GM21723 (cell line): ENCODE data around the gene KLF7.
A peak's percentile ranks its signal among the peaks of the same experiment; 100 is the strongest.

ENCODE experiments used
- ATAC-seq: cut with Tn5 transposase; IDR thresholded peaks from one replicate; pipeline ENCODE4 v1.9.1; 2021; ENCODE audit warnings: mild to moderate bottlenecking, moderate library complexity; ENCODE audit not compliant: unreplicated experiment

Gene KLF7

DNA sequence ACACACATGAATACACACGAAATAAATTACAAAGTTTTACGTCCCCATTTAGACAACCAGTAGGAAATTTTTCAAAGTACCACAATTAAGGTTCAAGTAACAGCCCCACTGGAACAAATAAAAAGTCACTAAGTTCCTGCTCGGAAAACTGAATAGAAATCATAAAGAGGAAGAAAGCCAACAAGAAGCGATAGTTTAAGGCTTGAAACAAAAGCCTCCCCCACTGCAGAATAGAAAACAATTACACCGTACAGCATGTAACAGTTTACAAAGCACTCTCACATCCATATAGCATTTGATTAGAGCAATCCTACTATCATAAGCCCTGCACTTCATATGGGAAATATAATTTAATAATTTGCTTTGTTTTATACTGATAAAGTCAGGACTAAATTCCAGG is 15.5 kb downstream of the KLF7 start:
- ATAC-seq, result no peak

DNA sequence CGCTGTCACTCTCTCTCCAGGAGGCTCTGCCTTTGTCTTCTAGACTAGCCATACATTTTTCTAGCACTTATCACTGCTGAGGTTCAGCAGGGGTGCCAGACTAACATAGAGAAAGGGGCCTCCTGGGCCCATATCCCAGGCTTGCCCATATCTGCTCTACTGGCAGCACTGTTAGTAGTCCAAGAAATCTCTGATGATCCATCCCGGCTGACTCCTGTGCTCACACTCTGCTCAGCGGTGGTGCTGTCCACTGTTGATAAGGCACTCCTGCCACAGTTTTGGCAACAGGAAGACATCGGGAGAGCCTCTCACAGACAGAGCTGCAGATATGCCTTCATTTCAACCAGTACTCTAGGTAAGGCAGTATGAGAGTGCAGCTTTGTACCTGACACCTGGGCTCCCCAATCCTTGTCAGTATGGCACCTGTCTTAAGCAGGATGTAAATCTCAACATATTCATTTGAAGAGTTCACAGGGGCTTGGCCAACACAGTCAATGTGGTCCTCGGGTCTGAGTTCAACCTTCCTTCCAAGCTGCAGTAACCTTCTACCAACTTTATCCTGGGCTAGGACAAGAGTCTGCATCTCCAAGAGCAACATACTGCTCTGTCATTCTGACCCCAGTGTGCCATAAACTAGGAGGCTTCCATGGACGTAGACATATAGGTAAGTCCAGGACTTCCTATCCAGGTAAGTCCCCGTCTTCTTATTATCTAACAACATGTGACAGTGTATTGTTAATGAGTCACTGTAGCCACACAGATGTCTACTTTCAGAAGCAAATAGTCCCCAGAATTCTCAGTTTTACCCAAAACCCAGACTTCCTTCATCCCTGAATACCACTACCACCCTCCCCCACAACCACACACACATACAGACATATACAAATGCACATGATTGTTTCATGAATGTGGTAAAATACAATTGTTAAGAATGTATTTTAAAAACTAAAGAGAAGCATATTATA is 16.2 kb downstream of the KLF7 start:
- ATAC-seq, result peak; percentile 86

DNA sequence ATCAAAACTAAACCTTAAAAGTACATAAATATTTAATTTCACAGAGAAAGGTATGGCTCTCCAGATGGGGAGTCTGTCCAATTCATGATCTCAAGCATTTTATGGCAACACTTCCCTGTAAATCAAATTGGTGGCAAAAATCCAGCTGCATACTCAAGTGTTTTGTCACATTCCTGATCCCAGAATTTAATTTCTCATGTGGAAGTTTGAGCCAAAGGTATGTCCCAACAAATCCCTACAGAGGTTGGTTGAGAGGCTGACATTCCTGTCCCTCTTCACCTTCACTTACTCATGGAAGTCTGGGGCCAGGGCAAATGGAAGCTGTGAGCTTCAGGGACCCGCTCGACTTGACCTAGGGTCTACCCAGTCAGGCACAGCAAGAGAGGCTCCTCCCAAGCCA is 17.7 kb downstream of the KLF7 start:
- ATAC-seq, result no peak

DNA sequence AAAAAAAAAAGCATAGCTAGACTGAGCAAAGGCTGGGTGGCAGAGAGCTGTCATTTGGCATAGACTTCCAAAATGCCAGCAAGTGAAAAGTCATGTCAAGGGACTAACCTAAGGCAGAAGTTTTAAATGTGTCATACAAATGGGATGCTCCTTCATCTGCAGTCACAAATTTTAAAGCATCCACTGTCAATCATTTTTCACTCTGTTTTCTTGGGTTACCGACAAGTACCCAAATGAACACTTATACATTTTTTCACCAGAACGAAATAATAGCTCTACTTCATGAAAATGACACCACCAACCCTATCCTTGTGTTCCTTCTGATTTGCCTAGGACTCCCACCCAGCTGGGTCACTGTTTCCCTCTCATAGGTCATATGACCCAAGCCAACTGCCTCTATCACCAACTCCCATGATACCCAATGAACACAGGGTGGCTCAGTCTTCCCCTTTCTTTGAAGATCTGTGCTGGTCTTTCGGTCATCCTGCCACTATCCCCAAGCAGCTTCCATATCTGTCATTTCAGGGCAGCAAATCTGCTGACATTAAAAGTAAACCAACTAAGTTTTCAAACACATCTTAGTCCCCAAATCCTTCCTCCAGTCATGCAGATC is 21.5 kb downstream of the KLF7 start:
- no peak for ATAC-seq

DNA sequence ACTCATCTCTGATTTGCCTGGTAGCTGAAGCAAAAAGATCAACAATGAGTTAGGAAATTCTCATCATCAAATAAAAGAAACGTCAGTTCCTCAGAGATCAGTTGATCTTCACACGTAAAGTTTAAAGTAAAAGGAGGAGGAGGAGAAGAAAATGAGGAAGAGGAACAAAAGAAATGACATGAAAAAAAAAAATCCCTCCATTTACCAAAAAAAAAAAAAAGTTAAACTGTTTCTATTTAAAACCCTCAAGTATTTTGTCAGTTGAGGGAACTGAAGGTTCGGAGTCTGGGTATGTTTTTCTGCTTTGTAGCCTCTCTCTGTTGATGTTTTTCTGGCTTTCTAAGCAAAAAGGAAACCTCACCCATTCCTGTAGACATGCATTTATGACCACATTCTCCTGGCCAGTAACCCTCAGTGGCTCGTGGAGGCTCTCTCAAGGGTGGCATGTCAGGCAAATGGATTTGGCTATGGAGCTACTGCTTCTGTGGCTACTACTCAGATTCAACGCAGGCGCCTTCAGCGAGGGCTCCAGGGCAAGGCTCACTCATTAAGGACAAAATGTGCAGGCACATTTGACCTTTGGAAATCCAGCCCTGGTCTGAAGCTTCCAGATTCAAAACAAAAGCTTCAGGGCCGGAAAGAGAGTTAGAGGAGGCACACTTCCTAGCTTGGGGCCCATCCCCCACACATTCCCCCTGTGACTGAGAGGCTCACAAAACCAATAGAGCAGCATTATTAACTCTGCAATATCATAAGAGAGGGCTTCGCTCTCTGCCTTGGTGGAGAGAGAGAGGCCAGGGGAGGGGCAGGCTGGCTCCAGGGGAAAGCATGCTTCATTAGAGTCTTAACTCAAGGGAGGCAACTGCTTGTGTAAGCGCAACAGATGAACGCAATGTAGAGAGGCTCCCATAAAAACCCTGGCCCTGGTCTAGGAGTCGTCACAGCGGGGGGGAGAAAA is 22.3 kb downstream of the KLF7 start:
- peak; percentile 62 for ATAC-seq

DNA sequence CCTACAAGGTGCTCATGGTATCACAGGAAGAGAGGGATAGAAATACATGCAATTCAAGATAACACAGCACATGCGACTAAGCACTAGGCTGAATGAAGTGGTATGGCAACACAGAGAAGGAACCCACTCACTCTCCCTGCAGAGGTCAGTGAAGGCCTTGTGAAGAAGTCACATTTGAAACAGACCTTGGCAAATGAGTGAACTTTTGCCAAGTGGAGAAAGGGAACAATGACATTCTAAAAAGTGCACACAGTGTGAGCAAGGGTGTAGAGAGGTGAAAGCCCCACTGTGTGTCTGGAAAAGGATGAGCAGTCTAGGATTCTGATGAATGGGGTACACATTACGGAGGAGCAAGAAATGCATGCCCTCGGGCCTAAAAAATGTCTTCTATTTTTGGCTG is 23.3 kb downstream of the KLF7 start:
- ATAC-seq, result peak; percentile 42

DNA sequence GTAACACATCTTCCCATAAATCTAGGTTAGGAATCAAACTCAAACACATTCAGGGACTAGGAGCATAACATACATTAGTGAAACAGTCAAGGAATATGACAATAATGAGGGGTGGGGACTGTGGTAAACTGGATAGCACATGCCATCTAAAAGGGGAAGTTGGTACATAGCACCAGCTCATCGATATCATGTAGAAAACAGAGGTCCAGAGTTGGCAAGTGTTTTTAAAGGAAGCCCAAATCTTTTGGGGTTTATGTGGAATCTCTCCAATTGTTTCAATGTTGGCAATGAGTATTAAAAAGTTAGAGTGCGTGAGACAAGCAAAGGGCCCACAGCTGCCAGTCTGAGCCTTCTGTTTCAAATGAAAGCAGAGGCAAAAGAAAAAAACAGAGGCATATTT is 24.4 kb downstream of the KLF7 start:
- ATAC-seq, result no peak

DNA sequence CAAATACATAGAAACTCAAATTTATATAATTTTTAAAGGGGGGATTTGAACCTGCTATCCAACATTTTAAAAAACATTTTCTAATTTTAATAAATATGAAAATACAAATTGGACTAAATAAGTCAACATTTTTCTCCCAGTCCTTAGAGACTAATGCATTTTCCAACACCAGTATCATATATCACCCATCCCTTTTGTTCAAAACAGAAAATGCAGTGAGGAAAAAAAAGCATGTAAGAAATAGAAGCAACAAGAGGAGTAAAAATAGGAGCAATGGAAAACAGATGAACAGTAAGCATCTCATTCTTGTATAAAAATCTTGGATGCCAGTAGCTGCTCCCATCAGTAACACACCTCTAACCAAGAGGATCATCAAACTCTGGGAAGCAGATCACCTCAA is 25.5 kb downstream of the KLF7 start:
- ATAC-seq, result no peak

DNA sequence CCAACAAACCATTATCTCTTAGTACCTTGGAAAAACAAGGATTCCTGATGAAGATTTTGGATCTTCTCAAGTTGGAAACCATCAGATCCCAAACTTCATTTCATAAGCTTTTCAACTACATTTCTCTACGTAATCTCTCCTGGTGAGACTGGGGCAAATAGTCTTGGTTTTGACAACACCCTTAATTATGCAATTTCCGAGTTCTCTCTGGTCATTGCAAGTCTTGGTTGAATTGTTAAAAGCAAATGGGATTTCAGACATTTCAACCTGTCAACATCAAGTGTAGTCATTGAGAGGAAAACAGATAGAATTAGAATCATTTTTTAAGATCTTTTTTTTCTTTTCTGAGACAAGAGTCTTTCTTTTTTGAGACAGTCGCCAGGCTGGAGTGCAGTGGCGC is 26.2 kb downstream of the KLF7 start:
- no peak for ATAC-seq

DNA sequence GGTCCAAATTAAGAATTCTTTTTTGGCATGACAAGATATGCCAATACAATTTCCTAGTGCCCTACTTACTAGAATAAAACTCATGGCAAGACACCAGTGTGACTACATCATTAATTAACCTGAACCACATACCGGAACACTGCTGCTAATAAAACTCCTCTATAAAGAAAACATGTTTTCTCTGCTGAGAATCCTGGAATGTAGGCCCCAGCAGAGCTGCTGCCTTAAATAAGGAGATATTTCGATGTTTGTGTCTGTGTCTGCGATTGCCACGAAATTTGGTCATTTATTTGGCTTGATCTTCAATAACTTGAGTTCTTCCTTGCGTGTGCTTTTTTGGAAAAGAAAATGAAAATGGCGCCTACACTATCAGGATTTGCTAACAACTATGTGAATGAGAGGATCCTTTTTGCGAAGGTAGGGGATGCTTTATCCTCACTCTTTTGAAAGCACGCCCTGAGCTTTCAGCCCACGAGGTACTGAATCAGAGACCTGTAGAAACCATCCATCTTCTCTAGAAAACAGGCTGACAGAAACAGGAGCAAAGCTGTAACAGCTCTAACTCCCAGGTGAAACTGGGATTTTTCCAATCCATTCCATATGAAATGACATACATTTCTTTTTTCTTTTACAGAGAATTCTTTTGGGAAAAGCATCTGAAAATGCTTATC is 27.0 kb downstream of the KLF7 start:
- ATAC-seq, result no peak

DNA sequence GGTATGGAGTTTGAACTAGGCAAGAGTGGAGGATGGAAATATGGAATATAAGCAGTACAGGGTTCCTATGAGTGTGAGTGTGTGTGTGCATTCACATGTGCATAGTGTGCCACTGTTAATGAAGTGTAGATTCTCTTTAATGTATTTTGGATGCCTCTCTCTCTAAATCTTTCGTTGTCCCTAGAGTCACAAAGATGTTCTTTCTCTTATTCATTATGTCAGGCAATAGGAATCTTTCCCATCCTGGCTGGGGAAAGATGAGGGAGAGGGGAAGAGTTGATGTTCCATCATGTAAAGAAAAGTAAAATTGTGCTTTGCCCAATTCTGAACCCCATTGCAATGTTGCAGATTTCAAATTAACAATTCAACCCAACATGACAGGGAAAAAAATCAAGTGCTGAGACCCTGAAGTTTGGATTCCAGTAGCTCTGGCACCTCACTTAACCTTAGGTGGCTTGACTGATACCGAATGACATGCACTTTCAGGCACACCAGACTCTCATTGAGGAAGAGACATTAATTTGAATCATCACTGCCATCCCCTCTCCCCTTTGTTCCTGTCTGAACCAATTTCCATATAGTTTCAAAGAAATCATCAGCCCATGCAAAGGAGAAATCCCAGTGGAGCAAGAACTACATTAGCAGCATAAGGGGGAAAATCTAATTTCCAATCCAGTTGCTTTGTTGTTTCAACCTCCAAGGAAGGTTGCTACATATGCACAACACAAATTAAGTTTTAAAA is 28.0 kb downstream of the KLF7 start:
- no peak for ATAC-seq

DNA sequence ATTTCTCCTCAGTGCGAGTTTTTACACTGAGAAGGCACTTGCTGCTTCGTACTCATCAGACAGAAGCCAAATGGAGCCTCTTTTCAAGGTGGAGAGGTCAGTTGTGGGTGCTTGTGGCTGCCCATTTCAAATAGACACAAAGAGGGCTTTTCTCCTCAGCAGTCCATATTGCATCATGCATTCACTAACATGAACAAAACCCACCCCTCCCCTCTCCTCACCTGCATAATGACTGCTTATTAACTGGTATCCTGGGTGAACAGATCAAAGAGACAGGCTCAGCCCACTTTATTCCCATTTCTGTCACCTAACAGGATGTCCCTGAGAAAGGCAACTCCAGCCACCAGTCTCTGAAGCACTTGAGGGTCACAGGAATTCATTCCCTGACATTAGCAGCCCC is 28.9 kb downstream of the KLF7 start:
- no peak for ATAC-seq

DNA sequence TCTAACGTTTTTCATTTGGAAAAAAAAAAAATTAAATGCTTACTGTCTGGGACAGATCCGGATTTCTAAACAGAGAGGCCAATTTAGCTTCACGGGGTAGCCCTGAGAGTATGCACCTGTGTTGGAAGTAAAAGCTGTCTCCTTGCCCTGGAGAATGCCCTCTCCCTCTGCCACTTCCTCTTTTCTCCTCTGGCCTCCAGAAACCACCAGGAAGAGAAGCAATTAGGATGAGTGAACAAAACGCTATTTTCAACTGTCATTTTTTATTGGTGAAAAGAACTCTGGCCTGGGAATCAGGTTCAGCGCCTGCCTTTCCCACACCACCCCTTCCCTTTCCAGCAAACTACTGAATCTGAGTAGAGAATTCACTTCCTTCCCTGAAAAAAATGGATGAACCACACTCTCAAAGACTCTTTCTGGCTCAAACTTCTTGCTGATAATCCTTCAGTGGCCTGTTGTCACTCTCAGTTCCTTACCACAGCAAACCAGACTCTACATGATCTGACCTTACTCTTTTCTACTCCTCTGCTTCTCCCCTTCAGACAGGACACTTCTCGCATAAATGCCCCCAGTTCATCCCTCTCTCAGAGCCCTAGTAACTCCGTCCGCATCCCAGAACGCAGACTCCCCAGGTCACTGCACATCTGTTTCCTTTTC is 29.8 kb downstream of the KLF7 start:
- peak; percentile 56 for ATAC-seq

DNA sequence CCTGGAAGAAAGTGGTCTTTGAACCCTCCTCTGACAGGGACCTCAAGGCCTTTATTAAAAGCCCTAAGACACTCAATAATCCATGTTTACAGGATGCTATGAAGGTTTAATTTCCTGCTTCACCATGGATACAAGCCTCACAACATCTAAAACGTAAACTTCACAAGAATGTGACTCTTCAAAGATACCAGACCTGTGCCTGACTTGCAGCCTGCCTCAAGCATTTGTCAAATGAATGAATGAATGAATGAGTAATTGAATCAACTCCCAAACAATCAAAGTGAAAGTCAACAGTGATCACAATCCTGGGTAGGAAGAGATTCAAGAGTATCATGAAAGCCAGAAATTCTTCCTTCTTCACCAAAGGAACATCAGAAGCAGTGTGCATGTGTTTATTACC is 30.4 kb downstream of the KLF7 start:
- no peak for ATAC-seq

DNA sequence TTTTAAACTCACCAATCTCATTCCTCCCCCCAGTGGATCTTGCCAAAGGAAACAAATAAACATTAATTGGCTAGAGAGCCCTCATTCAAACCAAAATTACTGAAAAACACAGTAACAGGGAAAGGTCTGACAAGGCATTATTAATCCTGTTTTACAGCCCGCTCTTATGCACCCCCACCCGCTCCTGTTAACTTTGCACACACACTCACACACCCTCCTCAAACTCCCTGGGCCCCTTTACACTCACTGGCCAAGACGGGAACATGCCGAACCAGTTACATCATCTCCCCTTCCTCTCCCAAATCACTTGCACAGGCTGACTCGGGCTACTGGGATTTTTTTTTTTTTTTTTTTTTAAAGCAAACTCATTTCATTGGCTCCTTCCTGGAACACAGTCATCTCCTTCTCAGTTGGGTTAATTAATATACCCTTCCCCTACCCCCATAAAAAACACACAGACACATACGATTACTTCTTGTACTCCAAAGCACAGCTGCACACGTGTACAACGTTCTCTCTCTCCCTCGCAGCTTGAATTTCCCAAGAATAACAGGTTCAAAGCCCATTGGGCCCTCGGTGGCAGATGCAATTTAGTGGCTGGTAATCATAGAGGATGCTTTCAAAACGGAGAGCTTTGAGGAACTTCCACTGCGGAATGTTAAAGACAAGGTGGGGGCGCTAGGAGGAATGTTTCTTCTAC is 31.8 kb downstream of the KLF7 start:
- no peak for ATAC-seq

DNA sequence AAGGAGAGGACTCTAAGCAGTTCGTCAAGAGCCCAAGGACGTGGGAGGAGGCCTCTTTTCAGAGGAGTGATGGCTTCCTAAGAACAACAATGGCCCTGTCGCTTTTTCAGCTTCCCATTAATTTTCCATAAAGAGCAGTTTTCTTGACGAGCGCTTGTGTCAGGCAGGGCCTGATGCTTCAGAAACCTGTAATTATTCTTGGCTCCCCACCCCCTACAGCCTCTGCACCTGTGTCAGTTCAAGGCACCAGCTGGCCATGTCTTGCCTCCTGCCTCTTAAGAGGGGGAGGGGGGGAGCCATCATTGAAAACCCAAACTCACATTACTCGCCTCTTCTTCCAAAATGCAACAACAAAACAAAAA is 32.3 kb downstream of the KLF7 start:
- no peak for ATAC-seq

DNA sequence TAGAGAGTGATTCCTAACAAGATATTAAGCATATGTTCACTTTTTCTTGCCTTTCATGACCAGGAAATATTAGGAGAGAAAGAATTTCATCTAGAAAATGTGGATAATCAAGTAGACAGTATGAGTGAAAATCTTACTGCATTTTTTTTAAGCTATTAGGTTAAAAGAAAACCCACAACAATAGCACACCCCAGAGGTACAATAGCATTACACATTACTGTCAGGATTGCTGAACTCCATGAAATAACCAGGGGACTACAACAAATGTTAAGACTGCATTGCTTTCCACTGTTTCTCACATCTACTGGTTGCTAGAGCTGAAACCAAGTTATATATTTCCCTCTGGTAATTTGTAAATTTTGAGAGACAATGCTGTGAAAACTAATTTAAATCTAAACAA is 33.7 kb downstream of the KLF7 start:
- no peak for ATAC-seq

DNA sequence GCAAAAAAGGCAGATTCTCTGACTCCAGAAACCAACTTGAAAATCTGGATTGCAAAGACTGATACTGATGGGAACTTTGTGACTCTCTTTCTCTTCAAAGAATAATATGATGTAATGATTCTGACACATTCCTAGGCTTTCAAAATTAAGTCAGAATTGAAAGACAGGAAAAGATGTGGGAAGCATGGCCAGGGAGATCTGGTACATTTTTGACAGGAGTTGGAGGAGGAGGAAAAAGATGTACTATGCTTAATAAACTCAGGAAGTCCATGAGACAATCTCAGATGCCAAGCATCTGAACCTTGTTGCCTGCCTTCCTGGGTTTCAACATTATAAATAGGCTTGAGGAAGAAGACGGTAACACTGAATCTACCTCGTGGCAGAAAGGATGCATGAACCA is 34.2 kb downstream of the KLF7 start:
- ATAC-seq, result no peak

DNA sequence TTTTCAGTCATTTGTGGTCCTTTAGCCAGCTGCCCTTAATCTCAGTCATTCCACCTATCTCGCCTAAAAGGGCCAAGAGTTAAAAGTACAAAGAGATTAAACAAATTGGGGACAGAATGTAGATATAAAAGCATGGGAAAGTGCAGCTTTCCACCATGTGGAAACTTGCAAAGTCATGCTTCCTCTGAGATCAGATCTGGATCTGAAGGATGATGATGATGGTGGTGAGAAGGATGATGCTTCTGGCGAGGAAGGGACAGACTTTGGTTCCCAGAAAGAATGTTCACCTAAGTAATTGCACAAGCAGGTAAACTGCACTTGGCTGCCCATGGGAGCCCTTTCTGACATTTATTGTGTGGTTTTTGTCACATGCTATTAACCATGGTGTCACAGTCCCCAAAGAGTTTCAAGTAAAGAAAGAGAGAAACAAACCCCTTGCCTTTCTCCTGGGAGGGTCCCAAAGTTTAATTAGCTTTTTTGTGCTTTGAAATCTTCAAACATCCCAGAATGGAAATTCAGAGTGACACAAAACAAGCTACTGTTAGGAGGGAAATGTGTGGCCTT is 34.7 kb downstream of the KLF7 start:
- no peak for ATAC-seq
